ENCODE data around the gene ACP7. TPM values are rescaled to one million over a fixed set of nuclear protein-coding genes. Genes with fewer than 3 reads are reported as not detected.

Gene ACP7
- total RNA-seq, 2 experiments from 2014 or later, result not detected

DNA sequence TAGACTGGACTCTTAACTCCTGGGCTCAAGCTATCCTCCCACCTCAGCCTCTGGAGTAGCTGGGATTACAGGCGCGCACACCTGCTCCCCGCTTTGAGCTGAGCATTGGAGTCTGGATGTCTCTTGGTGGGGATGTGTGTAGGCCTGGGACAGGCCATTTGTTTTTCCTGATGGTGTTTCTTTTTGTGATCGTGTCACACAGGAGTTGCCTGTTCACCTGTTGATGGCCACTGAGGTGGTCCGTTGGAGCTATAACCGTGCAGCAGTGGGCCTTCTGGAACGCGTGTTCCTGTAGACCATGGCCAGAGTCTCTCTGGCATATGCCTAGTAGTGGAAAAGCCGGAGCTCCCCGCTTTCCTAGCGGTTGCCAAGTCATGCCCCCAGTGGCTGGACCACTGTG, 44.9 kb downstream of the ACP7 start:
- DNase-seq, result no peak
- H3K9me3 Mint-ChIP-seq, result no peaks in the 10 kb centered on the region
- H3K27me3 Mint-ChIP-seq, result no peaks in the 10 kb centered on the region
- TF ChIP-seq, protein P1, sequence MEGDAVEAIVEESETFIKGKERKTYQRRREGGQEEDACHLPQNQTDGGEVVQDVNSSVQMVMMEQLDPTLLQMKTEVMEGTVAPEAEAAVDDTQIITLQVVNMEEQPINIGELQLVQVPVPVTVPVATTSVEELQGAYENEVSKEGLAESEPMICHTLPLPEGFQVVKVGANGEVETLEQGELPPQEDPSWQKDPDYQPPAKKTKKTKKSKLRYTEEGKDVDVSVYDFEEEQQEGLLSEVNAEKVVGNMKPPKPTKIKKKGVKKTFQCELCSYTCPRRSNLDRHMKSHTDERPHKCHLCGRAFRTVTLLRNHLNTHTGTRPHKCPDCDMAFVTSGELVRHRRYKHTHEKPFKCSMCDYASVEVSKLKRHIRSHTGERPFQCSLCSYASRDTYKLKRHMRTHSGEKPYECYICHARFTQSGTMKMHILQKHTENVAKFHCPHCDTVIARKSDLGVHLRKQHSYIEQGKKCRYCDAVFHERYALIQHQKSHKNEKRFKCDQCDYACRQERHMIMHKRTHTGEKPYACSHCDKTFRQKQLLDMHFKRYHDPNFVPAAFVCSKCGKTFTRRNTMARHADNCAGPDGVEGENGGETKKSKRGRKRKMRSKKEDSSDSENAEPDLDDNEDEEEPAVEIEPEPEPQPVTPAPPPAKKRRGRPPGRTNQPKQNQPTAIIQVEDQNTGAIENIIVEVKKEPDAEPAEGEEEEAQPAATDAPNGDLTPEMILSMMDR (IDR thresholded peaks at IDR 0.05), result no peak
- peaks cover 48% of the 10 kb centered on the region for H3K4me1 Mint-ChIP-seq (ENCODE audit: low read depth)
- ChIA-PET POLR2A (no interaction called here), CTCF (no interaction called here)
- intact Hi-C loops (cut with micrococcal nuclease), result loop anchor here (10.0 kb wide), 2 partner anchors 206 to 286 kb away; partner anchors contain the start of genes GMFG and PLEKHG2
- ATAC-seq, result no peak
- no peaks in the 10 kb centered on the region for H3K36me3 Mint-ChIP-seq (ENCODE audit: low read depth)
- no peak overlapping the region for H3K4me3 Mint-ChIP-seq
- H3K27ac Mint-ChIP-seq, result no peak overlapping the region

DNA sequence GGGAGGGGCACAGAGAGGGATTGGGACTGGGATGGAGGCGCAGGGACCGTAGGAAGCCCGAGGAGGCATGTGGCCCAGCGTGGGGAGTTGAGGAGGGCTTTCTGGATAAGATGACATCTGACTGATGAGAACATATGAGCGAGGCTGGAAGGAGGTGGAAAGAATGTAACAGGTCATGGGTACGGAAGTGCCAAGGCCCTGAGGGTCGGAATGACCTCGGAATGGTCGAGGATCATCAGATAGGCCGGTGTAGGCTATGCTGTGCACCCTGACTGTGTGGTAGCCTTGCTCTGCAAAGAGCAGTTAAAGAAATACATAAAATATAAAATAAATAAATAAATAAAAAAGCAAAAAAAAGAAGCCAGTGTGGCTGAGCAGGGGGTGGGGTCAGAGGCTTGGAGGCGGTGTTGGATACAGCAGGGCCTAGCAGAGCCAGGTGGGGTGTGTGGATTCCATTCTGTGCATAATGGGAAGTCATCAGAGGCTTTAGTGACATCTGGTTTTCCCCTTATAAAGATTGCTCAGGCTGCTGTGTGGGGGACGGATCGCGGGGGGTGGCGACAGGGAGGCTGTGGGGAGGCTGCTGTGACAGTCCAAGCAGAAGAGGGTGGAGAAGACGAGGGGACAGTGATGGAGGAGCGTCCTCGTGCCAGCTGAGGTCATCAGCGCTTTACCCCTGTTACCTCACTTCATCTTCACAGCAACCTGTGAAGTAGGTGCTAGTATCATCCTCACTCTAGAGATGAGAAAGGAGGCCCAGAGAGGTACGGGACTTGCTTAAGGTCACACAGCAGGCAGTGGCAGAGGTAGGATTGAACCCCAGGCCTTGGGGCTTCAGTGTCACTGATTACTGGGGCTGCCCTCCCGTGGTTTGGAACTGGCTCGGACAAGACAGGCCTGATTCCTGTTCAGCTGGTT, 46.4 kb downstream of the ACP7 start:
- Mint-ChIP-seq H3K27ac (no peak overlapping the region), H3K4me3 (no peak overlapping the region), H3K36me3 (ENCODE audit: low read depth) (no peaks in the 10 kb centered on the region), H3K9me3 (no peaks in the 10 kb centered on the region), H3K27me3 (no peaks in the 10 kb centered on the region), H3K4me1 (ENCODE audit: low read depth) (peaks cover 38% of the 10 kb centered on the region)
- POLR2A ChIA-PET, result no interaction called here
- TF ChIP-seq, protein P1 (IDR thresholded peaks at IDR 0.05), result no peak
- intact Hi-C loops (cut with micrococcal nuclease), result no loop called here
- CTCF ChIA-PET, result no interaction called here
- no peak for DNase-seq
- no peak for ATAC-seq

DNA sequence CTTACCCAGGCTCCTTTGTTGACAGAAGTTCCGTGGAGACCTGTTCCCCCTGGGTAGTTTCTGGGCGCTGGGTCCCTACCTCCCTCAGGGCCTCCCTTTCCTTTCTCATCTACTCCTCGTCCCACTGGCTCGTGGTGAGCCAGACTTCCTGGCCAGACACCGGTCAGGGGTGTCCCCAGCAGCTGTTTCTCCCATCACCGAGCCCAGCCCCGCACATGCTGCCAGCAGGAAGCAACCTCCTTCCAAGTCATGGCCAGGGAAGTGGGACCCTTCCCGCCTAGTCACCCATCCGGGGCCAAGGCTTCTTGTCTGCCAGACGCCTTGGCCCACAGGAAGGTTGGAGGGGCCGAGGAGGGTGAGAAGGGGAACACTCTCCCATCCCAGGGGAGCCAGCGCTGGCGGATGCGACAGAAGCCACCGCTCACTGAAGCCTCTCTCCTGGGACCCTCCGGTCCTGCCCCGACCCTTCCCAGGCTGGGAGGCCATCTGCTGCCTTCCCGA, 47.1 kb downstream of the ACP7 start:
- intact Hi-C loops (cut with micrococcal nuclease), result no loop called here
- ChIA-PET CTCF (no interaction called here), POLR2A (no interaction called here)
- peaks cover 33% of the 10 kb centered on the region for H3K4me1 Mint-ChIP-seq (ENCODE audit: low read depth)
- ATAC-seq (no peak), DNase-seq (no peak)
- H3K4me3 Mint-ChIP-seq, result no peak overlapping the region
- H3K9me3 Mint-ChIP-seq, result no peaks in the 10 kb centered on the region
- TF ChIP-seq, protein P1 (IDR thresholded peaks at IDR 0.05), result no peak
- H3K27ac Mint-ChIP-seq, result no peak overlapping the region
- H3K36me3 Mint-ChIP-seq (ENCODE audit: low read depth), result no peaks in the 10 kb centered on the region
- H3K27me3 Mint-ChIP-seq, result no peaks in the 10 kb centered on the region

DNA sequence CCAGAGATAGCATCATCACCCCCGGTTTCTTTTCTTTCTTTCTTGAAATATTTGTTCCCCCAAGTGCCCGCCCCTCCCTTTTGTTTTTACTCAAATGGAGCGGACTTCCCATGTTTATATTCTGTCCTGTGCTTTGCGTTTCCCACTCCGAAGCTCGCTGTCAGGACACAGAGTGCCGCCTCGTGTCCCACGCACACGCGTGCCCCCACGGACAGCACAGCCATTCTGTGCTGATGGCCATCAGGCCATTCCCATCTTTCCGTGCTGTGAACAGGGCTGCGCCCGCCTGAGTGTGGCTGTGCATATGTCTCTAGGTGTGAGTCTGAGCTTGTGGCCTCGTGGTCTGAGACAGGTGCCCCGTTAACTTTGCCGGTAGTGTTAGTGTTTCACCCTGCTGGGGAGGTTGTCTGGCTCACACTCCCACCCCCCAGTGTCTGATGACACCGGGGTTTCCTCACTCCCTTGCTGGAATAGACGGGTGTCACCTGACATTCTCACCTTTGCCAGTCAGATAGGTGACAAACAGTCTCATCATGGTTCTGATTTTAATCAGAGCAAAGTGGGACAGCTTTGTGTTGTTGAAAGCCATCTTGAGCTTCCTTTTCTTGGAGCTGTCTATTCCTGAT, 48.3 kb downstream of the ACP7 start:
- peak; percentile 13 for DNase-seq
- Mint-ChIP-seq H3K9me3 (no peaks in the 10 kb centered on the region), H3K27ac (no peak overlapping the region), H3K4me3 (no peak overlapping the region), H3K4me1 (ENCODE audit: low read depth) (peaks cover 22% of the 10 kb centered on the region), H3K36me3 (ENCODE audit: low read depth) (no peaks in the 10 kb centered on the region), H3K27me3 (no peaks in the 10 kb centered on the region)
- ChIA-PET POLR2A (interaction anchor here (1.2 kb wide), 1 partner anchor 203 kb away, joined by 6 read pairs; the partner anchor contains the start of gene GMFG), CTCF (interaction anchor here (1.0 to 1.8 kb wide), 3 partner anchors 10 to 55 kb away, joined by 3 to 5 read pairs (median 3); no protein-coding TSS in a partner anchor)
- TF ChIP-seq, protein P1 (IDR thresholded peaks at IDR 0.05), result no peak
- intact Hi-C loops (cut with micrococcal nuclease), result no loop called here
- no peak for ATAC-seq
